NCI-H2107 treated with DMSO at 0.1 percent for 48 hours (cell line): Measurements from ENCODE around the gene PLA2G2A.

Source experiments
- DNase-seq: peaks from one replicate; lab custom pipeline; 2025; ENCODE audit not compliant: unreplicated experiment; lab: John Stamatoyannopoulos, UW

PLA2G2A gene

DNA sequence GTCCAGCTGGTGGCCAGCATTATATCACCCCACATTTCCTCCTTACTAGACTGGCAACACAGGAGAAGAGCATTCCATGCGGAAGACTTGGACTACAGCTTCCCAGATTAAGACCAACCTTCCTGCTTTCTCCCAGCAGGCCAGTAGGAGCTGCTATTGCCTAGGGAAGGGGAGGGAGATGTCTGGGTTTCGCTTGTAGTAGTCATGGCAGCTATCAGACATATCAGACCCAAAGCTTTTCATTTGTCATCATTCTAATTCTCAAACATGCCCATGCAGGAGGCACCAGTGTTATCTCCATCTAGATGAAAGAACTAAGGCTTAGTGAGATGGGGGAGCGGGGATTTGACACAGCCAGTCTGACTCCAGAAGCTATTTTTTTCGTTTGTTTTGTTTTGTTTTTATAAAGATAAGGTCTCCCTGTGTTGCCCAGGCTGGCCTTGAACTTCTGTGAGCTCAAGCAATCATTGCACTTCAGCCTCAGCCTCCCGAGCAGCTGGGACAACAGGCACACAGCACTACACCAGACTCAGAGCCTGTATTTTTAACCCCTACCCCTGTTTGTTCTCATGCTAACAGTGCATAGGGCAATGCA, 4.5 kb downstream of the PLA2G2A start:
- peak; percentile 37 for DNase-seq

DNA sequence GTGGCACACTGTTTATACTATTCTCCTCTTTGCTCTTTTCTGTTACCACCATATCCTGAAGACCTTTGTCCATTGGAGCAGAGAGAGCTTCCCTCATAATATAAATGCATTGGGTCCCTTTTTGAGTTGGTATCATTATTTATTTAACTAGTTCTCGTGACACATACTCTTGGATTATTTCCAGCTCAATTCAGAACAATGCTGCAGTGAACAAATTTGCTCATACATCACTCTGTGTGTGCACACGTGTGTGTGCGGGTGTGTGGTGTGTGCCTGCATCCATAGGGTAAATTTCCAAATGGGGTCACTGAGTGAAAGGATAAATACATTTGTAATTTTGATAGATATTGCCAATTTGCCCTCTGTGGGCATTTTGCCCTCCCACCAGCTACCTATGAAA, 5.8 kb downstream of the PLA2G2A start:
- DNase-seq: no peak

DNA sequence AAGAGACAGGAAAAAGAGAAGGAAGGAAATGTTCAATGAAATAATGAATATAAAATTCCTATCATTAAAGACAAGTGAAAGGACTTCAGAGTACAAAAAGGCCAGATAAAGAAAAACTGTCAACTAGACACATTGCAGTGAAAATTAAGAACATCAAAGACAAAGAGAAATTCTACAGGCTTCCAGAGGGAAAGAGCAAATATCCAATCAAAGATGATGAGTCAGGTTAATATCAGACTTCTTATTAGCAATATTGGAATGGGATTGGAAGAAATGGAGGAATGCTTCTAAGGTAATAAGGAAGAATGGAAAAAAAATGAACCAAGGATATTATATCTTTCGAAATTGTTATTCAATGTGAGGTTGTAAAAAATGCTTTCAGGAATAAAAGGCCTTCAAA, 7.8 kb downstream of the PLA2G2A start:
- no peak for DNase-seq

DNA sequence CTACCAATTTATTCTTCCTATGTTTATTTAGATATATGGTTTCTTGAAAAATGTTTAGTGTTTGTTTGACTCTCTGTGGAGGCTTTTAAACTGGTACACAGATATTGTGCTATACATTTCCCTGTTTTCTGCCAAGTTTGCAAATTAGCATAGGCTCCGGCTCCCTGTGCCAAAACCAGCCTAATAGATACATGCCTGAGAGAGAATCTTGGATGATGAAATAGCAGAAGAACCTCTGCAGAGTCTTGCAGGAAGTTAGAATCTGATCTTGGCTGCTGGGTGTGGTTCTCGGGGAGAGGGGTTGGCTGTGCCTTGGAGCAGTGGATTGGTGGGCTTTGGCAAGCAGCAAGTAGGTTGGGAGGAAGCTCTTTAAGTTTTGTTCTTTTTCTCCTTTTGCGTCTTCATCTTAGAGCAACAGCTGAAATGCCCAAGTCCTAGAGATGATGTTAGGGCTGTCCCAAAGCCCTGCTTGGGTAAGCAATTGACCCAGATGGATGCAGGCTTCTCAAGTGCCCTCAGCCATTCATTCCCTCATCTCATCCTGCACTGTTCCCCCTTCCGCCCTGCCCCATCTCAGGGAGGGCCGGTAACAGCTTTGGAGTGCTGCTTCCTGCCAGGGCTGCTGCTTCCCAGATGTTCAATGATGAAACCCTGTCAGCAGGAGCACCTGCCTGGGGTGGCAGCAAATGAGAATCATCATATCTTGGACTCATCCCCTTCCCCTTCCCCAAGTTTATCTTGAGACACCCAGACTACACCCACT, 9.3 kb downstream of the PLA2G2A start:
- no peak for DNase-seq

DNA sequence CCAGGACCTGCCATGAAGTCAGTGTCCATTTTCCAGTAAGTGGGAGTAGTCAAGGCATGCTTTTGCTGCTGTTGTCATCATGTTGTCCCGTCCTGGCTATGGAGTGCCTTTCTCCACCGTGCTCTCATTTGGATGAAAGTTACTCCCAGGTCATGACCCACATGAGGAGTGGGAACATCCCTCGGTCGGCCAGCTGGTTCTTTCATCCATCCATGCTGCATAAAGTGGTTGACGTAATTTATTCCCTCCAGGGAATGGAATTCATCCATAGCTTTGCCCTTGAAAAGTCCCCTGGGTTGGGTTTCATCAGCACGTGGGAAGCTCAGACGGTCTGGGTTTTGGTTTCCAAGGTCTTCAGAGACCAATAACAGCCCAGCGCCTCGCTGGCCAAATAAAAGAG, 11.6 kb downstream of the PLA2G2A start:
- DNase-seq: no peak

DNA sequence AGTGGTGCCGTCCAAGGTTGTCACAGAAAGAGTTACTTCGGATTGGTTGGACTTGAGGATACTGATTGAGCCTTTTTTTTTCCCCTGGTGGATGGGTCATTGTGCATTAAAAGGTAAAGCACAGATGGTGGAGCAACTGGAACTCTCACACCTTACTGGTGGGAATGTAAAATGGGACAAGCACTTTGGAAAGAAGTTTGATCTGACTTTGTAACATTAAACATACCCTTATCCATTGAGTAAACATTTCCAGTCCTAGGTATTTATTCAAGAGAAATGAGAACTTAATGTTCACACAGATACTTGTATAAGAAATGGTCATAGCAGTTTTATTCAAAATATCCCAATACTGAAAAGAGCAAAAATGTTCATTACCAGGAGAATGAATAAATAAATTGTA, 14.9 kb downstream of the PLA2G2A start:
- DNase-seq: no peak

DNA sequence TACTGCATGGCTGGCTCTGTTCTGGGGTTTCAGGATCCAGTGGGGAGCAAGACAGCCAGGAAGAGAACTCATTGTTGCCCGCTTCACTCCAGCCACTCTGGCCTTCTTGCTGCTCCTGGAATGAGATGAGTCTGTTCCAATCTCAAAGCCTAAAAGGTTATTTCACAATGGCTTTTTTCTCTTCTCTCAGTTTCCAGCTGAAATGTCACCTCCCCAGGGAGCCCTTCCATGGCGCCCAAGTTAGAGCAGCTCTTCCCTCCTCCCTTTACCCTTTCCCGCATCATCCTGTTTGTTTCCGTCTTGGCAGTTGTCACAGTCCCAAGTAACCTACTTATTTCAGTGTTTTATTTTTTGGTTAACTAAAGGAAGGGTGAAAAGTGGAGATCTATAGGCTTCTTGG, 15.8 kb downstream of the PLA2G2A start:
- DNase-seq: no peak

DNA sequence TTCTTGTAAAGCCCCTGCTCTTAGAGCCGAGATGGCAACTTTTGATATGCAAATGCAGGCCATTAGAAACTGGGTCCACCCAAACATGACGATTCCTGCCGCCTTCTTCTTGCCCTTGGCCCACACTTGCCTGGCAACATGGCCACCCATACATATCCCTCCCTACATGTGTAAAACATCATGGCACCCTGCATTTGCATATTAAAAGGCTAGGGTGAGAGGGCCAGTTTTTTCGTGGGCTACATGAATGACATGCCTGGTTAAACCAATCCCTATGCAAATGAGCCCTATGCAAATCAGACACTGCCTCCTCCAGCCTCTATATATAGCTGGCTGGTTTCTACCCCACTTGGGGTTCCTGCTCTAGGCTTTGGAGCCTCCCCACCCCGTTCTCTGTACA, 18.8 kb downstream of the PLA2G2A start:
- DNase-seq: no peak

DNA sequence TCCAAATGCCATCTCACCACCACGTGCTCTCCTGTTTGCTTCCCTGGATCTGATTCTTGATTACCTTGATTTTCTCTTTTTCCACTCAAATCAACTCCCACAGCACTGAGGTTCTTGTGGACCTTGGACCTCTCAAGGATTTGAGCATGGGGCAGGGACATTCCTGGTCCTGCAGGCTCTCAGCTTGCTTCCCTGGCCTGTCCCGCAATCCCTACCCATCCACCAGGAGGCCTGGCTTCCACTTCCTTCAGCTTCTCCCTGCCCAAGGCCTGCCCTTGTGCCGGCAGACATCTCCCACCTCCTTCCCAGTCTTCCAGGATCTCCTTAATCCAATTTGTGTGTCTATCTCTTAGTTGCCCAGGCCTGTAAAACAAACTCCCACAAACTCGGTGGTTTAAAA, 21.6 kb downstream of the PLA2G2A start:
- DNase-seq: no peak

DNA sequence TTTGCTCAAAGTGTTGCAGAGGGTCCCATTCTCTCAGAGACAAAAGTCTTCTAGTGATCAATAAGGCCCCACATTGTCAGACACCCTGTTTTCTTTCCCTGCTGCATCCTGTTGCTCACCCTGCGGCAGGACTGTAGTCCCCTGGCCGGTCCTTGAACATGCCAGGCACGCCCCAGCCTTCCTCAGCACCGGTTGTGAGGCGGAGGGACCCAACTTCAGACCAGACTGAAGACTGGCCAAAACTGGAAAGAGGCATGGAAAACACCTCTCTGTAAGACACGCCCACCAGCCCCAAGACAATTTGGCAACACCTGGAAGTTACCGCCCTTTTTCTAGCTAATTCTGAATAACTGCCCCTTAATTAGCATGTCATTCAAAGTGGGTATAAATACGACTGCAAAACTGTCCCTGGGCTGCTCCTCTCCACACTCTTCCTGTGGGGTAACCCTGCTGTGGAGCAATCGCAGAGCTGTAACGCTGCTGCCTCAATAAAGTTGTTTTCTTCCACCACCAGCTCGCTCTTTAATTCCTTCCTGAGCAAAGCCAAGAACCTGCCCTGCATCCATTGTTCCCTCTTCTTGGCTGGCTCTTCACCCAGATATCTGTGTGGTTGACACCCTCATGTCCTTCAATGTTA, 23.8 kb downstream of the PLA2G2A start:
- no peak for DNase-seq

DNA sequence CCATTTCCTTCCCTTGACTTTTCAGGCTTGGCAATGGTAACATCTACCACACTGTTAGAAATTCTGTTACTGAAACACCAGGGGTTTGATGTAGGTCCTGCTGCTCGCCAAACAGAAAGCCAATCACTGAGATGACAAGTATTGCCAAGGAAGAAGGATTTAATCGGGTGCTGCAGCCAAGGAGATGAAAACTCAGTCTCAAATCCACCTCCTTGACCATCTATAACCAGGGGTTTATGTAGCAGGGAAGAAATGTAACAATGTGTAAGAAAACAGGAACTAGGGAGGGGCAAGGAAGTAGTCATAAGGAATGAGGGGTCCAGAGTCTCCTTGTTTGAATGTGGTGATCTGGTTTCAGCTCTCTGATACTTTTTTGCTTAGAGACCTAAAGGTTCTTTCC, 25.4 kb downstream of the PLA2G2A start:
- no peak for DNase-seq

DNA sequence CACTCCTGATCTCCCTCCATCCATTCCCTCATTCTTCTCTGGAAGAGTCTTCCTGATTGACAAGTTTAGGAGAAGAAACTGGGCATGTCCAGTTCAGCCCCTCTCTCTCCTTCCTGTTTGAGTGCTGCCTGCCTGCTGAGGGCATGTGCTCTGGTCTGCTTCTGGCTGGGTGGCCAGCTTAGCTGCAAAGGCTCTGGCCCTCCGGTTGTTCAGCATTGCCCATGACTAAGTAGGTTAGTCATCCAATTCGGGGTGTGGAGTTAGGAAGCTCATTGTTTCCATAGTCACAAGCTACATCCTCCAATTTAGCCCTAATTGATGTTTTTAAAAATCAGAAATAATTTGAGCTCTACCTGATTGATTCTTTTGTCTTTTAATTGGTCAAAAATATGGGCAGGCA, 30.4 kb downstream of the PLA2G2A start:
- no peak for DNase-seq

DNA sequence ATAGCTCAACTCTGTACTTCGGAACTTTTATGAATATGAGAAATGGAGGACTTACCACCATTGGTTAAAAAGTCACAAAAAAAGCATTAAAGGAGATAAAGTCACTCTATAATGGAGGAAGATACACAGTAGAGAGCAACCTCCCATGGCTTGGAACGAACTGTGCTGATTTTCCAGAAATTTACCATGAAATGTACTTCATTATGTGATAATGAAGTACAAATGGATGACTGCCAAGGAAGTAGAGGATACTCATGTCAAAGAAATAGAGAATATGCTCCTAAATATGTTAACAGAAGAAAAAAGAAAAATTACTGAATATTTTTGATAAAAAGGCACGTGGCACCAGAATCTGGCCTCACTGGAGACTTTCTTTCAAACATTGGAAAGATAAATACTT, 32.4 kb downstream of the PLA2G2A start:
- DNase-seq: no peak

DNA sequence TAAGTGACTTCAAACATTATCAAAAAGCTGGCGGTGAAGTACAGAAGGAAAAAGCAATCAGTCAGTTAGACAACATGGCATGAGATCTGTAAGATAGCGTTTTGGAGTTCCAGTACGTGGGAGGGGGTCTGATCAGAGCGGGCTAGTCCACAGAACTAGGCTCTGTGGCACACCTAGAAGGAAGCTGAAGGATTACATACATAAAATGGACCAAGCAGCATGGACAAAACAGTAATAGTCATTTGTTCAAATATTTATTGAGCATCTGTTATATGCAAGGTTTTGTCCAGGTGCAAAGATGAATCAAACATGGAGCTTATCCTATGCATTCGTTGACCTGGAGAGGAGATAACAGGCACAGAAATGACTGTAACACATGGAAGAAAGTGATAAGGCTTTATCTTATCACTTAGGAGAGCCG, 33.1 kb downstream of the PLA2G2A start:
- no peak for DNase-seq

DNA sequence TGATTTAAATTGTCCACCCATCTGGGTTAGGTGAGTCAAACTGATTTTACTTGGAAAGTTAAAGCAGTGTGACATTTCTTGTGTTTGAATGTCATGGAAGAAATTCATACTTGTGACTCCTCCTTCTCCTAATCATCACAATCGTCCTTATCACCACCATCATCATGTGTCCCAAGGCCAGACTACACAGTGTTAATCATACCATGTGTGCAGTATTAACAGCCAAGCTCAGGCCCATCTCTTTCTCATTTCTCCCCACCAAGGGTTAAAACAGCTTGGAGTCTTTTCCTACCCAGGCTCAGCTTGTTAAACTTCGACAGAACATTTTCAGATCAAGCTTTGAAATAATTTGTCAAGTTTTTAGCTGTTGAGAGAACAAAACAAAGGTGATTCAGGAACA, 33.5 kb downstream of the PLA2G2A start:
- DNase-seq: no peak

DNA sequence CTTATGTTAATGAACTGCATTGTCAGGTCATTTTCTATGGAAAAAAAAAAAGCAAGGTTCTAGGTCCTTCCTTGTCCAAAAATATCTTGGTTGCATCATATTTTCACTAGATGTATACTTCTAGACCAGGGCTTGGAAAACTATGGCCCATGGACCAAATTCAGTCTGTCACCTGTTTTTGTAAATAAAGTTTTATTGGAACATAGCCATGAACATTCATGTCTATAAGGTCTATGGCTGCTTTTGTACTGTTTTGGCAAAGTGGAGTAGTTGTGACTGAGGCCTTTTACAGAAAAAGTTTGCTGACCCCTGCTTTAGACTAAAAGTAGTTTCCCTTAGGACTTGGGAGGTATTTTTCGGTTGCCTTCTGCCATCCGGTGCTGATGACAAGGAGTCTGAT, 36.8 kb downstream of the PLA2G2A start:
- DNase-seq: no peak

DNA sequence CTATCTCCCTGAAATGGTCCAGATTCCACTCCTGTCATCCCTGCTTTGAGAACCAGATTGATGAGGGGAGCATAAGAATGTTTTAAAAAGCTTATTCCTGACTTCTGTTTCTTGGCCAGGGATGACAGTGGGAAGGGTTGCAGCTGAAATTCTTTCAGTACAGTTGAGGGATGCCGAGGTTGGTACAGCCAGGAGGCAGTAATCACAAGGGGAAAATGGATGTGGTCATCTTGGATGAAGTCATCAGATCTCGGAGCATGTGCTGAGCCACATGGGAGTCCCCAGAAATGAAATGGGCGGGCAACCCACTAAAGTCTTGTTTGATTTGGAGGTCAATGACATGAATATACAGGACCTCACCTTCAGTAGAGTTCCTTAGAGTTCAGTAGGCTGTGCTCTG, 37.3 kb downstream of the PLA2G2A start:
- DNase-seq: no peak

DNA sequence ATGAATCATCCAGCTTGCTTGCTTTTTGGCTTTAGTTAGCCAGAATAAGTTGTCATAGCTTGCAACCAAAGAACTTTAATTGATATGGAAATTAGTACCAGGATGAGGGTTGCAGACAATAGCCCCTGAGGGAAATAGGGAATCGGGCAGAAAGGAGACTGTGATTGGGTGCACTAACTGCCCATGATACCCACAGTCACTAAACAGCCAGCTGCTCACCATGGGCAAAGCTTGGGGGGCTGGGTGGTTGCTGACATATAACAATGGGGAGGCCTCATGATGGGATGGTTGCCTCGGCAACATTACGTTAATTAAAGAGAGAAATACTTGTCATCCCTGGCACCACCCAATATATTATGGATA, 38.2 kb downstream of the PLA2G2A start:
- no peak for DNase-seq

DNA sequence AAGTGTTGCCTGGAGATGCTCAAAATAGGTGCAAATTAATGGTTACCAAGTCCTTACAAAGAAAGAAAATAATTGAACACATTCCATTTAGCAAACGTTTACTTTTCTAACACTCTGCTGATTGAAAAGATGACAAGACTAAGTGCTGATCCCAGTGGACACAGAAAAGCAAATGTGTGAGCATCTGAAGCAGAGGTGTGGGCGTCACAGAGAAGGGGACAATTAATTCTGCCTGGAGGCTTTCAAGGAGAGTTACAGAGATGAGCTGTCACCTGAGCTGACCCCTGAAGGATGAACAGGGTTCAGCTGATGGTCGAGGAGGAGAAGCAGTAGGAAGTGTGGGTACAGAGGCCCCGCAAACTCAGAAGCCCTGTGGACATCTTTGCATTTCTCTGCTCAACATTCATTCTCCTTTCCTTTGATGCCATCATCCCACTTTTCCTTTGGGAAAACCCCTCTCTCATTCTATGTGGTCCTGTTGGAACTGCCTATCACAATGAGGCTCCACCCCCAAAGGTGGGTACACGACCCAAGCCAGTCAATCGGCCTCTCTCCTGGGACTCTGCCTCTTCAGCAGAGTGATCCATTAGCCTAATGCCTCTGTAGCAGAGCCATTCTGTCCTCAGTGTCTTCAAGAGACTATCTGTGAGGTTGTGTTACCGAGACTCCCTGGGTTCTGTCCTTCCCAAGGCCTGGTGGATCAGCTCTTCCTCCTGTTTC, 38.8 kb downstream of the PLA2G2A start:
- DNase-seq: no peak

DNA sequence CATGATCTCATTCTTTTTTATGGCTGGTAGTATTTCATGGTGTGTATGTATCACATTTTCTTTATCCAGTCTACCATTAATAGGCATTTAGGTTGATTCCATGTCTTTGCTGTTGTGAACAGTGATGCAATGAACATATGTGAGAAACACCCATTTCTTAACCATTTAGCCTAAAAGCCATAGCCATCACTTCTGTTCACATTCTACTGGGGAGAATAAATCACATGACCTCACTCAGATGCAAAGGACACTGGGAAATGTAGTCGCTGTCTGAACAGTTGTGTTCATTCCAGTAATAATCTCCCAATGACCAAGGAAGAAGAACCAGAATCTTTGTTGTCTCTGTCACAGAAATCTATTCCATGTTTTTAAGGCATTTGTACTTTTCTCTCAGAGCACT, 40.9 kb downstream of the PLA2G2A start:
- DNase-seq: no peak

DNA sequence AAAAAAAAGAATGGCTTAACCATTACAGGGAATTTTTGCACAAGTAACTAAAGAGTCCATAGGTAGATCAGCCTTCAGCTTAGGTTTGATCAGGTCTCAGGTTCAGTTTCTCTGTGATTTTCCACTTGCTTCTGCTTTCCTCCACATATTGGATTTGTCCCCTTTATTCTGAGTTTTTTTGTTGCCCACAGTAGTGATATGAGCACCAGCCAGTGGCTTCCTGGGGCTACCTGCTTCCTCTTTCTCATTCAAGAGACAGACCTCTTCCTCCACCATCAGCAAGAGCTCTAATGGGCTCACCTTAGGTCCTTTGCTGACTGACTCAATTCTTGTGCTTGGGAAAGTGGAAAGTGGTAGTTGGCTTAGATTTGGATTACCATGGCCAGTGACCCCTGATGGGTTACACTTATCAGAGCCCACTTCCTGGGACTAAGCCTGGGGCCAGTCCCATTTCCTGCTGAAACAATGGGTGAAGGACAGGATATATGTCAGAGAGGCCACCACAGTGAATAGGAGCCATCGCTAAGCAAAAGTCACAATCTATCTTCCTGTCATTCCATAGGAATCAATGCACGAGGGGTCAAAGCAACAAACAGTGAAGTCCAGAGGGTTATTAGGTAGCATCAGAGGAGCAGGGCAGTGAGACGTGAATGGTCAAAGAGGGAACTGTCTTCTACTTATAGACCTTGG, 43.2 kb downstream of the PLA2G2A start:
- no peak for DNase-seq
